Osteoblast (primary cell): ENCODE data around the gene USP6NL. TPM values are rescaled to one million over a fixed set of nuclear protein-coding genes. Genes with fewer than 3 reads are reported as not detected.

ENCODE experiments used
- DNase-seq: peaks from one replicate; pipeline ENCODE4 v3.0.0; 2011; ENCODE audit warnings: low spot score, mixed read lengths; ENCODE audit not compliant: insufficient read length; ENCODE audit errors: missing footprints
- H2AFZ ChIP-seq: 2 replicates; pipeline ENCODE4 v1.6.0; 2011; ENCODE audit warnings: mild to moderate bottlenecking, low read length
- H3K27ac ChIP-seq: 2 replicates; pipeline ENCODE4 v1.5.1; 2011; ENCODE audit warnings: mild to moderate bottlenecking, low read depth, low read length, moderate library complexity
- H3K27me3 ChIP-seq: 2 replicates; pipeline ENCODE4 v1.6.0; 2012; ENCODE audit warnings: mild to moderate bottlenecking, control low read depth, inconsistent platforms, low read length, moderate library complexity; ENCODE audit not compliant: insufficient read depth
- H3K36me3 ChIP-seq: 2 replicates; pipeline ENCODE4 v1.5.1; 2011; ENCODE audit warnings: mild to moderate bottlenecking, low read length, control low read depth, moderate library complexity; ENCODE audit not compliant: insufficient read depth
- H3K4me1 ChIP-seq: 2 replicates; pipeline ENCODE4 v1.5.1; 2011; ENCODE audit warnings: mild to moderate bottlenecking, low read length, control low read depth, moderate library complexity; ENCODE audit not compliant: insufficient read depth
- H3K4me2 ChIP-seq: 2 replicates; pipeline ENCODE4 v1.6.0; 2011; ENCODE audit warnings: mild to moderate bottlenecking, low read length; ENCODE audit not compliant: insufficient read depth
- H3K4me3 ChIP-seq: fragments of 200-600 bp; sonication (generic); 3 replicates; pipeline ENCODE4 v1.5.1; 2012; ENCODE audit warnings: mild to moderate bottlenecking, low read length, inconsistent platforms; ENCODE audit not compliant: insufficient read depth
- H3K79me2 ChIP-seq: 2 replicates; pipeline ENCODE4 v1.6.0; 2012; ENCODE audit warnings: mild to moderate bottlenecking, low read length, control low read depth, inconsistent platforms; ENCODE audit not compliant: insufficient read depth
- H3K9me3 ChIP-seq: 2 replicates; pipeline ENCODE4 v1.5.1; 2011; ENCODE audit warnings: low read depth, low read length, control low read depth
- H4K20me1 ChIP-seq: 2 replicates; pipeline ENCODE4 v1.6.0; 2012; ENCODE audit warnings: mild to moderate bottlenecking, low read length, control low read depth; ENCODE audit not compliant: insufficient read depth
- total RNA-seq: library from RNA; depleted of rRNA; stranded (reverse); fragments of >200 nt; gene quantifications from 2 replicates; pipeline ENCODE4 v1.2.3, GENCODE V29; 2012
- TF ChIP-seq, protein P1 (sequence below): IDR thresholded peaks from 2 replicates; pipeline ENCODE4 v1.5.1; 2011; ENCODE audit warnings: mild to moderate bottlenecking, low read depth, low read length, moderate library complexity; ENCODE audit errors: extremely low read depth

USP6NL gene
- total RNA-seq, 1 donor, result 13.8 TPM

DNA sequence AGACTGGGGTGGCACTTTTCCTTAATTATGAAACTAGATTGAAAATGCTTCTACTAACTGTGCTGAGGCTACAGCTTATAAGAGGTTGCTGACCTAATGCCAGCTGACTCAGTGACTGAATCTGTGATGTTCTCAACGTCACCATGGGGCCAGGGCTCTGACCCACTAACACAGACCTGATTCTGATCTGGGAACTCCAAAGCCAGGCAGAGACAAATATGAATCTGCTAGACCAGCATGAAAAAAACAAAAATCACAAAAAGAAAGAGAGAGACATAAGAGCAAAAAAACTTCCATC lies 16.1 kb downstream of the USP6NL start:
- Histone ChIP-seq H3K4me3 (no peak overlapping the region), H3K27ac (peak overlapping the region; percentile 24), H3K79me2 (peaks cover 43% of the 10 kb centered on the region), H2AFZ (peak overlapping the region; percentile 8), H4K20me1 (peaks cover 3% of the 10 kb centered on the region), H3K27me3 (no peaks in the 10 kb centered on the region), H3K4me2 (peak overlapping the region; percentile 8), H3K9me3 (no peaks in the 10 kb centered on the region), H3K36me3 (peaks cover 5% of the 10 kb centered on the region), H3K4me1 (peaks cover 6% of the 10 kb centered on the region)
- TF ChIP-seq, protein P1, sequence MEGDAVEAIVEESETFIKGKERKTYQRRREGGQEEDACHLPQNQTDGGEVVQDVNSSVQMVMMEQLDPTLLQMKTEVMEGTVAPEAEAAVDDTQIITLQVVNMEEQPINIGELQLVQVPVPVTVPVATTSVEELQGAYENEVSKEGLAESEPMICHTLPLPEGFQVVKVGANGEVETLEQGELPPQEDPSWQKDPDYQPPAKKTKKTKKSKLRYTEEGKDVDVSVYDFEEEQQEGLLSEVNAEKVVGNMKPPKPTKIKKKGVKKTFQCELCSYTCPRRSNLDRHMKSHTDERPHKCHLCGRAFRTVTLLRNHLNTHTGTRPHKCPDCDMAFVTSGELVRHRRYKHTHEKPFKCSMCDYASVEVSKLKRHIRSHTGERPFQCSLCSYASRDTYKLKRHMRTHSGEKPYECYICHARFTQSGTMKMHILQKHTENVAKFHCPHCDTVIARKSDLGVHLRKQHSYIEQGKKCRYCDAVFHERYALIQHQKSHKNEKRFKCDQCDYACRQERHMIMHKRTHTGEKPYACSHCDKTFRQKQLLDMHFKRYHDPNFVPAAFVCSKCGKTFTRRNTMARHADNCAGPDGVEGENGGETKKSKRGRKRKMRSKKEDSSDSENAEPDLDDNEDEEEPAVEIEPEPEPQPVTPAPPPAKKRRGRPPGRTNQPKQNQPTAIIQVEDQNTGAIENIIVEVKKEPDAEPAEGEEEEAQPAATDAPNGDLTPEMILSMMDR, result no peak
- no peak for DNase-seq

DNA sequence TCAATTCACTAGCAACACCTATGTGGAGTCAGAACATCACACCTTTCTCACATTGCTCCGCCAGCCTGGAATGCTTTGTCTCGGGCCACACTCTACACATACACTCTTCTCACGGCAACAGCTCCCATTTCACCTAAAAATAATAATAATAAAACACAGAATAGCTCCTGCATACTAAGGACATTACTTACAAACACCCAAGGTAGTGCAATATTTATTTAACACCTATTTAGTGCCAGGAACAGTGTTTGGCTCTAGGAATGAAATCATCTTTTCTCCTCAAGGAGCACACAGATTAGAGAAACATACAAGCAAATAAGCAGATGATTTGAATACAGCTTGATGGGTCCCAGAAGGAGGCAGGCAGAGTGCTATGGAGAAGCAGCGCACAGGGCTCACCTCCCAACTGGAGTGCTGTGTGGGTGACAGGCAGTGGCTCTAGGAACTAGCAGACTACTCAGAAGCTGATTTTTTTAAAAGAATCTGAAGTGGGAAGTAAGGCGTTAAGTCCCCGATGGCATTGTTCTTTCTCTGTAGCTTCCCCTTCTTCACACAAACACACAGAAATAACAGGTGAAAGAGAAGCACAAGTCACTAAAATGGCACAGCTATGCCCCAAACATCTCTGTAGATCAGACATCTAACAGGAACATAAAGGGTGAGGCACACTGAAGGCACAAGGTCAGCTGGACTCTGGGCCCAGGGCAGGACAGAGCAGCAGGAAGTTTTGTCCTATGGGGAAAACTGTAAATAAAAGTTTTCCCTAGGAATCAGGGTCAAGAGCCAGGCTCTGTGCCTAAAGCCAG lies 16.7 kb downstream of the USP6NL start:
- no peak overlapping the region for H3K4me3 ChIP-seq
- peaks cover 6% of the 10 kb centered on the region for H3K4me1 ChIP-seq
- H3K27ac ChIP-seq, result peak overlapping the region; percentile 24
- H3K79me2 ChIP-seq, result peaks cover 42% of the 10 kb centered on the region
- TF ChIP-seq, protein P1, result no peak
- no peaks in the 10 kb centered on the region for H3K9me3 ChIP-seq
- H2AFZ ChIP-seq, result peak overlapping the region; percentile 8
- H3K4me2 ChIP-seq, result peak overlapping the region; percentile 8
- no peaks in the 10 kb centered on the region for H3K27me3 ChIP-seq
- peaks cover 5% of the 10 kb centered on the region for H3K36me3 ChIP-seq
- peak; percentile 76 for DNase-seq
- H4K20me1 ChIP-seq, result no peaks in the 10 kb centered on the region

DNA sequence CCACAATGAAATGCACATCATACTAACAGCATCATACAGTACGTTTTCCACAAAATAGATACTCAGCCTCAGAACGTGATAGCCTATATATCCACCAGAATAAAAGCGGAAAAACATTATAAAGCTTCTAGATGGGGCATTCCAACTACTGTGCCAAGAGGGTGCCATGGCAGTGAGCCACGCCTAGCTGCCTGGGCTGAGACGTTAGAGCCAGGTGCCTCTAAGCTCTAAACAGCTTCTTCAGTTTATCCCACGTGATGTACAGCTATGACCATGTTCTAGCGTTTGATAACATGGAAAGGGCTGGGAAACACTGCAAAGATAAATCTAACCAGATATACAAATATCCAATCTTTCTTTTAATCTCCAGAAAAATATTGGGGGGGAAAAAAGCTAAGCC lies 17.8 kb downstream of the USP6NL start:
- Histone ChIP-seq H3K79me2 (peaks cover 36% of the 10 kb centered on the region), H3K4me2 (no peak overlapping the region), H3K27me3 (no peaks in the 10 kb centered on the region), H3K36me3 (peaks cover 5% of the 10 kb centered on the region), H3K4me3 (no peak overlapping the region), H3K4me1 (peaks cover 6% of the 10 kb centered on the region), H2AFZ (no peak overlapping the region), H3K27ac (no peak overlapping the region), H4K20me1 (no peaks in the 10 kb centered on the region), H3K9me3 (no peaks in the 10 kb centered on the region)
- no peak for DNase-seq
- TF ChIP-seq, protein P1, result no peak

DNA sequence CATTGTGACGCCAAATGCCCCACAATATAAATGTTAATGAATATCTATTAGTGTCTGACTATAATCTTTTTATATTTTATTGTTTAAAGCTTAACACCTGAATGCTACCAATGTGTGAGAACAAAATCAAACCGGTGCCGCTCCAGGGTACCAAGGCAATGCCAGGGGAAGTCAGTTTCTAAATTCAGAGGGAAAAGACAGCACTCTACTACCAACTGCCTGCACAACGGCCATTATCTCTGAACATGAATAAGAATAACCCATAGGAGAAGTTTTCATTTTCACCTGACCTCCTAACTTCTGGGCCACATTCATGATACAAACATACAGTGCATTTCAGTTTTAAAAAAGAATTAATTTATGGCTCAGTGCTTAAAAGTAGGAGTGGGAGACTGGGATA lies 21.7 kb downstream of the USP6NL start:
- Histone ChIP-seq H3K4me2 (no peak overlapping the region), H3K4me3 (no peak overlapping the region), H3K9me3 (no peaks in the 10 kb centered on the region), H3K27me3 (no peaks in the 10 kb centered on the region), H3K36me3 (peaks cover 4% of the 10 kb centered on the region), H3K79me2 (peaks cover 41% of the 10 kb centered on the region), H2AFZ (no peak overlapping the region), H4K20me1 (peaks cover 3% of the 10 kb centered on the region), H3K27ac (no peak overlapping the region), H3K4me1 (no peaks in the 10 kb centered on the region)
- TF ChIP-seq, protein P1, result no peak
- no peak for DNase-seq
